Ascending aorta (tissue), 2 donors: Measurements from ENCODE around the gene BCL11A. TPM values are rescaled to one million over a fixed set of nuclear protein-coding genes. Genes with fewer than 3 reads are reported as not detected.

Experiments used
- DNase-seq, 2 donors: peaks; one replicate each; pipeline ENCODE4 v3.0.0-alpha.2; 2019; ENCODE audit warnings: low spot score in 2 of 2
- H3K27ac ChIP-seq, 2 donors: fragments of 200-600 bp; sonication (generic); one replicate each; pipeline ENCODE4 v1.5.1; 2016 to 2017; ENCODE audit warnings: mild to moderate bottlenecking in 1 of 2
- H3K27me3 ChIP-seq: fragments of 200-600 bp; sonication (generic); one replicate; pipeline ENCODE4 v1.5.1; 2017
- H3K36me3 ChIP-seq, 2 donors: fragments of 200-600 bp; sonication (generic); one replicate each; pipeline ENCODE4 v1.5.1; 2016
- H3K4me1 ChIP-seq, 2 donors: fragments of 200-600 bp; sonication (generic); one replicate each; pipeline ENCODE4 v1.5.1; 2016 to 2017; ENCODE audit warnings: mild to moderate bottlenecking in 1 of 2
- H3K4me3 ChIP-seq, 2 donors: fragments of 200-600 bp; sonication (generic); one replicate each; pipeline ENCODE4 v1.5.1; 2016 to 2017; ENCODE audit warnings: mild to moderate bottlenecking in 1 of 2
- H3K9me3 ChIP-seq, 2 donors: fragments of 200-600 bp; sonication (generic); one replicate each; pipeline ENCODE4 v1.5.1; 2016
- intact Hi-C: fragments of 100-400 bp; cut with DNase I; formaldehyde crosslinking; loops from one replicate; pipeline ENCODE4 v1.15.1; 2023
- total RNA-seq: library from RNA; depleted of rRNA; stranded (reverse); fragments of >200 nt; gene quantifications from one replicate; pipeline ENCODE4 v1.1.0, GENCODE V29; 2016
- TF ChIP-seq, protein P1 (sequence below), 3 experiments: fragments of 200-600 bp in 2 of 3; fragments of 450-650 bp in 1 of 3; sonication (generic) in 2 of 3; IDR thresholded peaks; one replicate each; pipeline ENCODE4 v1.5.1; 2016 to 2019; ENCODE audit warnings: antibody characterized with exemption in 3 of 3, mild to moderate bottlenecking in 1 of 3, moderate library complexity in 1 of 3

The BCL11A gene
- total RNA-seq, 1 donor from 2014 or later, result 0.11 TPM

DNA sequence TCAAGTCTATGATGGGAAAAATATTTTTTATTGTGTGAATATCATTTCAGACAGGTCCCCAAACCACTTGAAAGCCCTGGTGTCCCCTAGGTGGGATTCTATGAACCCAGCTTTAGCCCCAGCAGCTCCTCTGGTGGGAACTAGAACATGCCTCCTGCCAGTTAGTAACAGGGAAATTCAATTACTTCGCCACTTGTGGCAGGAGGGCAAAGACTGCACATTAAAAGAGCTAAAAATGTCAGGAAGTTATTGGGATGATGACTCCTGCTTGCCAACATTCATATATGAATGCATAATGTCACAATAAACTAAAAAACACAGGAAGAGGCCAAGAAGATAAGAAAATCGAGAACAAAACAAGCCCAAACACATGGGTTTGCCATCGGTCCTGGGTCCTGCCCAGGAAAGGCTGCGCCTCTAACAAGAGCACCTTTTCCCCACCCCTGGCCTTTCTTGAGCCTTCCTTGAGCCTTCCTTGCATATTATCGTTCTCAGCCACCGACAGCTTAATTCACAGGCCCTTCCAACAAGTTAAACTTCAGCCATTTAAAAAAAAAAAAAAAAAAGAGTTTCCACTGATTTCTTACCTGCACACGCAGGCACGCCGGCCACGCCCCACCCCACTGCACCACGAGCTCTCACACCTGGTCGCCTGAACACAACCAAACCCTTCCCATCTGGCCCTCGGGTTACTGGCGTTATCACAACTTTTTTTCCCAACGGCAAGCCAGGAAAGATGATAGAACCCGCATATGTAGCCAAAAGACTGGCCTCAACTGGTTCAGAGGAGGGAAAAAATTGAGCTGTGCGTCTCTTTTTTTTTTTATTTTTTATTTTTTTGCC, 23.4 kb downstream of the BCL11A start:
- Histone ChIP-seq H3K4me3 (no peak overlapping the region), H3K27me3 (no peaks in the 10 kb centered on the region), H3K36me3 (no peaks in the 10 kb centered on the region), H3K4me1 (no peaks in the 10 kb centered on the region), H3K9me3 (no peaks in the 10 kb centered on the region), H3K27ac (no peak overlapping the region)
- TF ChIP-seq, protein P1, sequence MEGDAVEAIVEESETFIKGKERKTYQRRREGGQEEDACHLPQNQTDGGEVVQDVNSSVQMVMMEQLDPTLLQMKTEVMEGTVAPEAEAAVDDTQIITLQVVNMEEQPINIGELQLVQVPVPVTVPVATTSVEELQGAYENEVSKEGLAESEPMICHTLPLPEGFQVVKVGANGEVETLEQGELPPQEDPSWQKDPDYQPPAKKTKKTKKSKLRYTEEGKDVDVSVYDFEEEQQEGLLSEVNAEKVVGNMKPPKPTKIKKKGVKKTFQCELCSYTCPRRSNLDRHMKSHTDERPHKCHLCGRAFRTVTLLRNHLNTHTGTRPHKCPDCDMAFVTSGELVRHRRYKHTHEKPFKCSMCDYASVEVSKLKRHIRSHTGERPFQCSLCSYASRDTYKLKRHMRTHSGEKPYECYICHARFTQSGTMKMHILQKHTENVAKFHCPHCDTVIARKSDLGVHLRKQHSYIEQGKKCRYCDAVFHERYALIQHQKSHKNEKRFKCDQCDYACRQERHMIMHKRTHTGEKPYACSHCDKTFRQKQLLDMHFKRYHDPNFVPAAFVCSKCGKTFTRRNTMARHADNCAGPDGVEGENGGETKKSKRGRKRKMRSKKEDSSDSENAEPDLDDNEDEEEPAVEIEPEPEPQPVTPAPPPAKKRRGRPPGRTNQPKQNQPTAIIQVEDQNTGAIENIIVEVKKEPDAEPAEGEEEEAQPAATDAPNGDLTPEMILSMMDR (IDR thresholded peaks at IDR 0.05), result no peak
- intact Hi-C loops, result no loop called here
- no peak for DNase-seq

DNA sequence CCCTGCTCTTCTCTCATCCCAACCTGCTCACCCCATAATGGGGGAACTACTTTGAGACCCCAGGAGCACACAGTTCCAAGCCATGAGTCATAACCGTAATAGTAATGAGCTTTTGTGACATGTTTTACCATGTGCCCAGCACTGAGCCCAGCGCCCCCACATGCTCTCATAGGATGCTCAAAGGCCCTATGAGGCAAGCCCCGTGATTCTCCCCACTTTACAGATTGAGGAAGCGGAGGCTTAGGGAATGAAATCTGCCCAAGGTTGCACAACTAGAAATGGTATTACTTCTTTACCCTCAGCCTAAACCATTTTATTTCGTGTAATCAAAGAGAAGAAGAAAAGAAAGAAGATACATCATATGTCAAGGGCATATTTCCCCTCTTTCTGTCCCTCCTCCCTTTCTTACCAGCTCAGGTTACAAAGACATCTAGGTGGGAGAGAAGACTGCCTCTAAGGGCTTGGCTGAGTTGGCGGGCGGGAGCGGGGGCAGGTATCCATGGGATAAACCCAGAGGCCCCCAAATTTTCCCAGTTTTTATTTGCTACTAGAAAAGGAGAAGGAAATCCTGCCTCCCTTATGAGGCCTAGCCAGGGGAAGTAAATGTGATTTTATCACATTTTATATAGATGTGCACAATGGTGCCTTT, 24.2 kb downstream of the BCL11A start:
- Histone ChIP-seq H3K4me3 (no peak overlapping the region), H3K36me3 (no peaks in the 10 kb centered on the region), H3K9me3 (no peaks in the 10 kb centered on the region), H3K27me3 (no peaks in the 10 kb centered on the region), H3K4me1 (no peaks in the 10 kb centered on the region), H3K27ac (no peak overlapping the region)
- TF ChIP-seq, protein P1 (IDR thresholded peaks at IDR 0.05), result no peak
- intact Hi-C loops, result no loop called here
- DNase-seq, result no peak

DNA sequence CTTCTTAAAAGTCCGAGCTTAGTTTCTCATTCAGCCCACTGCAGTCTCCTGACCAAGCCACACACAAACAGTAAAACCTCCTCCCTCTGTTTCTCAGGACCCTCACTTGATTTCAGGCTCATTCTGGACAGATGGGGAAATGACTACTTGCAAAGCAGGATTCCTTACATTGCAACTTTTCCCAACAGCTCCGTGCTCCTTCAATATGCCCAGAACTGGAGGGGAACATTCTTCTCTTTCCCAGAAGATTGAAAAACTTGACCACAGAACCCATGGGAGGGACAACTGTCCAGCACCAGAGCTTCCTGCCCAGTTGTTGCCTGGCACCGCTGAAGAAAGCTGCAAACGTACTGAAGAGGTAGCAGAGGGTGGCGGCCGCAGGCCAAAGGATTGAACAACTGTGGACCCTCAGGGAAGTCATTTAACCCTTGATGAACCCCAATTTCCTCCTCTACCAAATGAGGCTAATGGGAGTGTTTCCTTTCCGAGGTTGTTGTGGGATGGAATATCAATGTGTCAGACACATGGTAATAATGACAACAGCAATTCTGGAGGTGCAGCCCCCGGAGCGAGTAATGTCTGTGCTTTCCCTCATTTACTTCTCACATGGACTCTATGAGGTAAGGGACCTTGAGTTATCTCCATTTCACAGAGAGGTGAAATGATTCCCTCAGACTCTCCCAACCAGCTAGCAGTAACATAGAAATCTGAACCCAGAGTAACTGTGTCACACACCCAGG, 25.0 kb downstream of the BCL11A start:
- H3K36me3 ChIP-seq, result no peaks in the 10 kb centered on the region
- no peak overlapping the region for H3K4me3 ChIP-seq
- intact Hi-C loops, result no loop called here
- DNase-seq, result no peak
- H3K9me3 ChIP-seq, result no peaks in the 10 kb centered on the region
- no peaks in the 10 kb centered on the region for H3K27me3 ChIP-seq
- H3K4me1 ChIP-seq, result no peaks in the 10 kb centered on the region
- H3K27ac ChIP-seq, result no peak overlapping the region
- TF ChIP-seq, protein P1 (IDR thresholded peaks at IDR 0.05), result no peak

DNA sequence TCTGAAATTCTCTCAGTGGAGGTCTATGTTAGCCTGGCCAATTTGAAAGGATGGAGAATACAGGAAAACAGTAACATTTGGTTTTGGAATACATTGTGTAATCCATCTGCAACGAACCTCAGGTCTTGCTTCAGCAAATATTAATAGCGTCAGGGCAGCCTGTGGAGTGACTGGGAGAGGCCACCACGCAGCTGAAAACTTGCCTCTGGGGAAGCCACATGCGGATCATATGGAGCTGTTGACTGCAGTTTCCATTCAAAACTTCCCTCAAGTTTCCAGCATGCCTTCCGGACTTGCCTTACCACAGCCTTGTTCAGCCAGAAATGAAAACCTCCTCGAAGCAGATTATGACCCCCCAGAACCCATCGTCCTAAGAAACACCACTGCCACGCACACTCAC, 25.7 kb downstream of the BCL11A start:
- Histone ChIP-seq H3K9me3 (no peaks in the 10 kb centered on the region), H3K4me3 (no peak overlapping the region), H3K27me3 (no peaks in the 10 kb centered on the region), H3K36me3 (no peaks in the 10 kb centered on the region), H3K4me1 (no peaks in the 10 kb centered on the region), H3K27ac (no peak overlapping the region)
- DNase-seq, result no peak
- intact Hi-C loops, result no loop called here
- TF ChIP-seq, protein P1 (IDR thresholded peaks at IDR 0.05), result no peak

DNA sequence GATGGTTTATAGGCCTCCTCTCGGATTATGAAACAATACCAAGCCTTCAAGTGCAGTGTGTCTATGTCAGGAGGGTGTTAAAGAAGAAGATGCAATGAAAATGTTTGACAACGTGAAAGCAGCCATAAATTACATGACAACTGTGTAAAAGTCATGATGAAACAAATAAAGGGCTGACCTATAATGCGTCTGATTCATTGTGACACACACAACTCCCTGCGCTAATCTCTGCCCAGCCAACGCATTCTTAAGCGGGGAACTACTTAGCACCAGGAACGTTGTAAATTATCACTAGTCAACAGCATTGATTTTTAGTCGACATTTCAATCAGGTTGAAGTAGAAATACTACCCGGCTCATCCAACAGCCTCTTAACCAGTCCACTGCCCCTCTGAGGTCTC, 26.8 kb downstream of the BCL11A start:
- H3K27me3 ChIP-seq, result no peaks in the 10 kb centered on the region
- no peaks in the 10 kb centered on the region for H3K9me3 ChIP-seq
- no peak for DNase-seq
- TF ChIP-seq, protein P1 (IDR thresholded peaks at IDR 0.05), result no peak
- H3K4me1 ChIP-seq, result no peaks in the 10 kb centered on the region
- no peak overlapping the region for H3K4me3 ChIP-seq
- no peaks in the 10 kb centered on the region for H3K36me3 ChIP-seq
- intact Hi-C loops, result no loop called here
- H3K27ac ChIP-seq, result no peak overlapping the region
